Type B pancreatic cell (in vitro differentiated cells): ENCODE measurements around the gene GLT1D1. TPM values are rescaled to one million over a fixed set of nuclear protein-coding genes. Genes with fewer than 3 reads are reported as not detected.

Experiments
- DNase-seq: peaks from one replicate; pipeline ENCODE4 v3.0.0; 2021; ENCODE audit warnings: mixed read lengths; ENCODE audit not compliant: unreplicated experiment; ENCODE audit errors: extremely low spot score
- H3K27ac Mint-ChIP-seq: 2 replicates; pipeline ENCODE4 v1.8.0; 2021; ENCODE audit warnings: mild to moderate bottlenecking, mixed read lengths
- H3K27me3 Mint-ChIP-seq: 2 replicates; pipeline ENCODE4 v1.8.0; 2021; ENCODE audit warnings: mixed read lengths
- H3K36me3 Mint-ChIP-seq: 2 replicates; pipeline ENCODE4 v1.8.0; 2021; ENCODE audit warnings: mixed read lengths
- H3K4me1 Mint-ChIP-seq: one replicate; pipeline ENCODE4 v1.8.0; 2021; ENCODE audit warnings: mixed read lengths; ENCODE audit not compliant: unreplicated experiment
- H3K4me3 Mint-ChIP-seq: 2 replicates; pipeline ENCODE4 v1.8.0; 2021; ENCODE audit warnings: mild to moderate bottlenecking, mixed read lengths
- H3K9me3 Mint-ChIP-seq: 2 replicates; pipeline ENCODE4 v1.8.0; 2021; ENCODE audit warnings: mixed read lengths
- CTCF ChIP-seq: fragments of 200-600 bp; sonication (generic); conservative IDR thresholded peaks from 2 replicates; pipeline ENCODE4 v1.5.0; 2021; ENCODE audit warnings: antibody characterized with exemption, mild to moderate bottlenecking
- total RNA-seq: library from RNA; stranded (reverse); gene quantifications from 2 replicates; pipeline ENCODE4 v1.2.1, GENCODE V29; 2021; ENCODE audit warnings: low replicate concordance

The GLT1D1 gene
- total RNA-seq, 1 donor from 2014 or later: 2.5 TPM

- peaks cover 13% of the 10 kb centered on the region for H3K27me3 Mint-ChIP-seq
- TF ChIP-seq CTCF: no peak
- no peak overlapping the region for H3K27ac Mint-ChIP-seq
- no peak overlapping the region for H3K4me3 Mint-ChIP-seq
- no peak for DNase-seq
- H3K4me1 Mint-ChIP-seq: no peaks in the 10 kb centered on the region
- no peaks in the 10 kb centered on the region for H3K9me3 Mint-ChIP-seq
- no peaks in the 10 kb centered on the region for H3K36me3 Mint-ChIP-seq
Observed at GRCh38 chr12:128940090-128940888, 87.0 kb downstream of the GLT1D1 start.

DNA sequence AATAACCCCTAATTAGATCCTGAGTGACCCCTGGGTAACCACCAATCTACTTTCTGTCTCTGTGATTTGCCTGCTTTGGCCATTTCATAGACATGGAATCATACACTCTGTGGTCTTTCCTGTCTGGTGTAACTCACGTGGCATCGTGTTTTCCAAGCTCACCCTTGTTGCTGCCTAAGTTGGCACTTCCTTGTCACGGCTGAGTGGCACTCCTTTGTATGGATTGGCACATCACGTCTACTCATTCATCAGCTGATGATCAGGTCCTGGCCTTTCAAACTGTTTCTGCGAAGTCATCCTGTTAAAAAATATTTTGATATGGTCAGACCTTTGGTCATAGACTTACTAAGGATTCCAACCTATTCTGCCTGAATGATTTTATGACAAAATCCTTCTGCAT is 87.7 kb downstream of the GLT1D1 start:
- TF ChIP-seq CTCF: no peak
- H3K27ac Mint-ChIP-seq: no peak overlapping the region
- no peak overlapping the region for H3K4me3 Mint-ChIP-seq
- no peaks in the 10 kb centered on the region for H3K4me1 Mint-ChIP-seq
- H3K36me3 Mint-ChIP-seq: no peaks in the 10 kb centered on the region
- H3K27me3 Mint-ChIP-seq: peaks cover 16% of the 10 kb centered on the region
- no peak for DNase-seq
- H3K9me3 Mint-ChIP-seq: no peaks in the 10 kb centered on the region

DNA sequence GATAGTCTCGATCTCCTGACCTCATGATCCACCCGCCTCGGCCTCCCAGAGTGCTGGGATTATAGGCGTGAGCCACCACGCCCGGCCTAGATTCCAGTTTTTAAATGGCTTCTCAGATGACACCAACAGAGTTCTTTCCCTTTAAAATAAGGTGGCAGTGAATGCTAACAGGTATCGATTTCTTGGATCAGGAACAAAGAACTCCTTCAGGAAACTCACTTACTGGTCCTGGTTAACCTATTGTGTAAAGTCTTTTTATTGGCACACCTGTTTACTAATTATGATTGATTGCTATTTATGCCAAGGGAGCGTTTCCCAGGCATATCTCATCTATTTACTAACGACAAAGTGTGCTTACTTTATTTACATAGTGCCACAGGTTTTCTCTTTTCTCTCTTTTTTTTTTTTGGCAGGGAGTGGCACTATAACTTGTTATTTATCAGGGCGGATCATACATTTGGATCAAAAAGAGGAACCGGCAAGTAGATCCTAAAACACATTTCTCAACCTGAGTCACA is 89.7 kb downstream of the GLT1D1 start:
- no peak for TF ChIP-seq CTCF
- H3K4me1 Mint-ChIP-seq: peaks cover 11% of the 10 kb centered on the region
- peaks cover 18% of the 10 kb centered on the region for H3K27me3 Mint-ChIP-seq
- no peak overlapping the region for H3K4me3 Mint-ChIP-seq
- no peaks in the 10 kb centered on the region for H3K9me3 Mint-ChIP-seq
- no peak for DNase-seq
- H3K36me3 Mint-ChIP-seq: no peaks in the 10 kb centered on the region
- H3K27ac Mint-ChIP-seq: no peak overlapping the region

GRCh38 chr12:128944956-128945355 is 91.7 kb downstream of the GLT1D1 start:
- H3K27me3 Mint-ChIP-seq: peaks cover 18% of the 10 kb centered on the region
- H3K9me3 Mint-ChIP-seq: no peaks in the 10 kb centered on the region
- no peak for TF ChIP-seq CTCF
- no peaks in the 10 kb centered on the region for H3K36me3 Mint-ChIP-seq
- no peak overlapping the region for H3K27ac Mint-ChIP-seq
- no peak for DNase-seq
- no peak overlapping the region for H3K4me3 Mint-ChIP-seq
- peaks cover 27% of the 10 kb centered on the region for H3K4me1 Mint-ChIP-seq

DNA sequence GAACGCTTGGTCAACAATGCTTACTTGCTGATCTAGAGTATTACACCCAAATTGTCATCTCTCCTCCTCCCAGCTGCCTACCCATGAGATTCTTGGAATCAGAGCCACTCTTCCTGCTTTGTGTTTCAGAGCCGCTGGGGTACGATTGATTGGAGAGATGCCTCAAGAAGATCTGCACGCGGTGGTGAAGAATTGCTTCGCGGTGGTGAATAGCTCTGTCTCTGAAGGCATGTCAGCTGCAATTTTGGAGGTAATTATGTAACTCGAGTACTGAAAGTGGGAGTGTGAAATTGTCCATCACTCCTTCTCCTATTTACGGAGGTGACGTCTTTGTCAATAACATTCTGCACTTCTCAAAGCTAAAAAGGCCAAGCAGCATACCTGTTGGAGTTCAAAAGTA is 93.9 kb downstream of the GLT1D1 start:
- no peak for DNase-seq
- H3K27me3 Mint-ChIP-seq: peaks cover 18% of the 10 kb centered on the region
- TF ChIP-seq CTCF: no peak
- no peaks in the 10 kb centered on the region for H3K36me3 Mint-ChIP-seq
- H3K4me1 Mint-ChIP-seq: peaks cover 27% of the 10 kb centered on the region
- H3K27ac Mint-ChIP-seq: no peak overlapping the region
- H3K4me3 Mint-ChIP-seq: no peak overlapping the region
- H3K9me3 Mint-ChIP-seq: no peaks in the 10 kb centered on the region
